ENCODE results near the gene ZNF385C.

ZNF385C gene

DNA sequence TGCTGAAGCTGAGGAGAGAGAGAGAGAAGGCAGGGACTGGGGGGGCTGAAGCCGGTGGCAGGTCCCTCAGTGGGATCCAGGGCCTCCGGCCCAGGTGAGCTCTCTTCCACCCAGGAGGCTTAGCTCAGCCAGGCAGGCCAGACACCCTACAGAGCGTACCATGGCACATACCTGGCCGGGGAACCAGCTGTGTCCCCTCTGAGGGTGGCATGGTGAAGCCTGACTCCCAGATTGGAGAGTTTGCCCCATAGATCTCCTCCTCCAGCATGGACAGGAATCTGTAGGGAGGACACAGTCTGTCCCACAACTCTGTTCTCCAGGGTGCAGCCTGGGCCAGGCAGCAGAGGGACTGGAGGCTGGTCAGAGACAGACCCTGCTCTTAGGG is 19.8 kb upstream of the ZNF385C start:
- DNase-seq (ENCODE audit: low read depth) = no peak
- H3K4me3 ChIP-seq (ENCODE audit: control insufficient read depth, low read depth, low read length) = no peak overlapping the region
- TF ChIP-seq, protein P1, sequence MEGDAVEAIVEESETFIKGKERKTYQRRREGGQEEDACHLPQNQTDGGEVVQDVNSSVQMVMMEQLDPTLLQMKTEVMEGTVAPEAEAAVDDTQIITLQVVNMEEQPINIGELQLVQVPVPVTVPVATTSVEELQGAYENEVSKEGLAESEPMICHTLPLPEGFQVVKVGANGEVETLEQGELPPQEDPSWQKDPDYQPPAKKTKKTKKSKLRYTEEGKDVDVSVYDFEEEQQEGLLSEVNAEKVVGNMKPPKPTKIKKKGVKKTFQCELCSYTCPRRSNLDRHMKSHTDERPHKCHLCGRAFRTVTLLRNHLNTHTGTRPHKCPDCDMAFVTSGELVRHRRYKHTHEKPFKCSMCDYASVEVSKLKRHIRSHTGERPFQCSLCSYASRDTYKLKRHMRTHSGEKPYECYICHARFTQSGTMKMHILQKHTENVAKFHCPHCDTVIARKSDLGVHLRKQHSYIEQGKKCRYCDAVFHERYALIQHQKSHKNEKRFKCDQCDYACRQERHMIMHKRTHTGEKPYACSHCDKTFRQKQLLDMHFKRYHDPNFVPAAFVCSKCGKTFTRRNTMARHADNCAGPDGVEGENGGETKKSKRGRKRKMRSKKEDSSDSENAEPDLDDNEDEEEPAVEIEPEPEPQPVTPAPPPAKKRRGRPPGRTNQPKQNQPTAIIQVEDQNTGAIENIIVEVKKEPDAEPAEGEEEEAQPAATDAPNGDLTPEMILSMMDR (conservative IDR thresholded peaks at IDR 0.05; ENCODE audit: control insufficient read depth, insufficient read depth, low read depth, low read length) = no peak

DNA sequence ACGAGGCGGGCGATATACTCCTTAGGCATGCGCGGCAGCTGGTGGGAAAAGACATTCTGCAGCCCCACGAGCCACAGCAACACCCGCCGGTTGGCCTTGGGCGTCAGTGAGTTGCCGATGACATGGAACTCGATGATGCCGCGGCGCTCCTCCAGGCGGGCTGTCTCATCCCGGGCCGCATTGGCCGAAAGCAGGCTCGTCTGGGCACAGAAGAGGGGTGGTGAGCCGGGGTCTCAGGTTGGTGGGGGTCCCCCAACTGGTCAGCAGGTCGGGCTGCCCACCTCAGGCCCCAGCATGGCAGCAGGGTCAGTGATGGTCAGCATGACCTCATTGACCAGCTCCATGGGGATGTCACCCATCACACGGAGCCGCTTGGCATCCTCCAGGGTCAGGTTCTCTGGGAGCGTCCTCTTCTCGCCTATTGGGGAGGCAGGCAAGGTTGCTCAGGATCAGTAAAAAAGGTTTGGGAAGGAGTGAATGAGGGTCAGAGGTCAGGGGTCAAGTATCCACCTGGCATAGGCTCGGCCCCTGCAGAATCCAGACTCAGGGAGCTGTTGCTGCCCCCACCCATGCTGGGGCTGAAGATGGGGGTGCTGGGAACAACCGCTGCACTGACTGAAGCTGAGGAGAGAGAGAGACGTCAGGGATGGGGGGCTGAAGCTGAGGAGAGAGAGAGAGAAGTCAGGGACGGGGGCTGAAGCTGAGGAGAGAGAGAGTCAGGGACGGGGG is 19.3 kb upstream of the ZNF385C start:
- TF ChIP-seq, protein P1 (conservative IDR thresholded peaks at IDR 0.05; ENCODE audit: control insufficient read depth, insufficient read depth, low read depth, low read length) = no peak
- H3K4me3 ChIP-seq (ENCODE audit: control insufficient read depth, low read depth, low read length) = no peak overlapping the region
- DNase-seq (ENCODE audit: low read depth) = no peak

DNA sequence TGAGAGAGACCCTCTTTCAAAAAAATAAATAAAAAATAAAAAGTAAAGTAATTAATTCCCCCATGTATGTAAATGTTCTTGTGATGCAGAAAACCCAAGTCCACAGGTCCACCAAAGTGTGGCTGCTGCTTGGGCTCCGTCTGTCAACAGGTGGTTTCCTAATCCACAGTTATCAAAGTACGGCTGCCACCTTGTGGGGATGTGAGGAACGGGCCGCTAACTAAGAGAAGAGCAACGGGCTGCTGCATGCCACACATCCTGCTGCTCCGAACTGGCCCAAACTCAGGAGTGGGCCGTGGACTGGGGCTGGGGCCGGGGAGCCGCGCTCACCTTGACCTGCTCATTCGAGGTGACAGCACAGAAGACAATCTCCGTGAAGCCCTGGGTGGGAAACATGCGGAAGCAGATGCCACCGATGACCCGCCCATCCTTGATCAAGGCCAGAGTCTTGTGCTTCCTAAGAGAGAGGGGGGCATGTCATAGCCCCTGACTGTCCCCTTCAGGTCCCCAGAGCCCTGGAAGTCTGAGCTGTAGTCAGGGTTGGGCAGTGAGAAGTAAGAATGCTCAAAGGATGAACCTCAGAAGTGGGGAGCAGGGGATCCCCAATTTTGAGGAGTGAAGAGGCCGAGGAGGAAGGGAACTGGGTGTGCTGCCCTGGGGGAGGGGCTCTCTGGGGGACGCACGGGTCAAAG is 18.6 kb upstream of the ZNF385C start:
- H3K4me3 ChIP-seq (ENCODE audit: control insufficient read depth, low read depth, low read length) = no peak overlapping the region
- TF ChIP-seq, protein P1 (conservative IDR thresholded peaks at IDR 0.05; ENCODE audit: control insufficient read depth, insufficient read depth, low read depth, low read length) = peak; percentile 81
- peak; percentile 79 for DNase-seq (ENCODE audit: low read depth)

DNA sequence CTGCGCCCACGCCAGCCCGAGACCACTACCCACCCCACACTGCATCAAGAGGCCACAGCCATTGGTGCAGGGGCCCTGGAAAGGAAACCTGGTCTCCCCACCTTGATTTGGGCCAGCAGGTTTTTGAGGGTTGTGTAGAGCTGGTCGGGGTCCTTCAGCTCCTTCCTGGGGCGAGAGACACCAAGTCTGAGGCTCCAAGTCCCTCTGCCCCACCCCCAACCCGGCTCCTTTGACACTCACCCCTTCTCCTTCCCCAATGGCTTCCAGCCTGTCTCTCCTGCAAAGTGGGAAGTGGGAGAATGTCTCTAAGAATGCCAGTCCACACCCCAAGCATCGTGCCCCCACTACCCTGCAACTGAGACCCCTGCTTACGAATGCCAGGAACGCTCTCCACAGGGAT is 15.8 kb upstream of the ZNF385C start:
- DNase-seq (ENCODE audit: low read depth) = no peak
- TF ChIP-seq, protein P1 (conservative IDR thresholded peaks at IDR 0.05; ENCODE audit: control insufficient read depth, insufficient read depth, low read depth, low read length) = no peak
- H3K4me3 ChIP-seq (ENCODE audit: control insufficient read depth, low read depth, low read length) = no peak overlapping the region

DNA sequence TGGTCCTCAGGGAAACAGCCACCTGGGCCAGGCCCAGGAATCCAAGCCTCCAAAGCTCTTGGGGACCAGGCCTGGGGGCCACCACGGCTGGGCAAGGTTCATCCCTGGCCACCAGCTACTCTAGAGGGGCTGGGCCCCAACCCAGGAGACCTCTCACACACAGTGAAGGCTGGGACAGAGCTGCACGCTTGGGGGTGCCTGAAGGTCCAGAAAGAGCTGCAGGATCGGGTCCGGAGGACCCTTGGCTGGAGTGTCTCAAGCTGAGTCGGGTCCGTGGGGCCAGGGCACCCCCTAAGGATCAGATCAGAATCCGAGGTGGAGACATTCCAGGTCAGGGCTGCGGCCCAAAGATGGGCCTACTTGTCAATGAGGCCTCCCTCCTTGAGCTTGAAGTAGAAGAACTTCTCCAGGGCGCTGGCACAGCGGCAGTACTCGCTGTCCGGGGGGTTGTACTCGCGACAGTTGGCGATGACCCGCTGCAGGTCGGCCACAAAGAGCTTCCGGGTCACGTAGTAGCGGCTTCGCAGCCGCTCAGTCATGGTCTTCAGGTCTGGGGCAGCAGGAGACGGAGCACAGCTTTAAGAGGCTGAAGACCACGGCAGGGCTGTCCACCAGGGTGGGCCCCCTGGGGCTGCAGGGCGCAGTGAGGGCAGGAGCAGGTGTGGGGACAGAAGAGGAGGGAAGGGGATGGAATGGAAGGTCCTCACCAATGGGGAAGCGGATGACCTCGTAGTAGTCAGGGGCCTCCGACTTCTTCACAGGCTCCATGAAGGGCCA is 15.2 kb upstream of the ZNF385C start:
- DNase-seq (ENCODE audit: low read depth) = no peak
- no peak overlapping the region for H3K4me3 ChIP-seq (ENCODE audit: control insufficient read depth, low read depth, low read length)
- TF ChIP-seq, protein P1 (conservative IDR thresholded peaks at IDR 0.05; ENCODE audit: control insufficient read depth, insufficient read depth, low read depth, low read length) = no peak

DNA sequence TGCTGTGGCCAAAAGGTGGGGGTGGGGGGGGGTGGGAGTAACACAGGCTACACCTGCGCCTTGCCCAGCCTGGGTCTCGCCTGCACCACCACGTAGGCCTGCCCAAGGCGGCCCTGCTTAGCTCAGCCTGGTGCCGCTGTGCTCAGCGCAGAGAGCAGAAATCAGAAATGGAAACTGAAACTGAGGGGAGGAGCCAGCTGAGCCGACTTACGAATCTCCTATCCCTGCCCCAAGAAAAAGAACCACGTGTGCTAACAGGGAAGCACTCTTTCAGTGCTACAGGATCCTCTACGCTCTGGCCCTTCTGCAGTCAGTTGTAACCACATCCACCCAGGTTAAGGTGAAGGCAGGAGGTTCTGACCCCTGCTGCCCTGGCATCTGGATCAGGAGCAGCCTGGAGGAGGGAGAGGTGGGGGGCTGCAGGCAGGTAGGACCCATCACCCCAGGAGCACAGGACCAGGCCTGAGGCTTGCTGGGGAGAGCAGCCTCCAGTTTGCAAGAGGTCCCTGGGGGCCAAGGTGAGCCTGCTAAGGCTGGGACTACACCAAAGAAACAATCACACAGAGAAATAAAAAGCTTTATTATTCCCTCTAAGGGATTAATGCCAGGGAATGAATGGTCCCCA is 14.4 kb upstream of the ZNF385C start, which contains the start of gene DHX58:
TSS of gene DHX58 (minus strand) at position 163 of the 625 bp plus-strand sequence. CDS start 822 bp downstream, outside the sequence.
- H3K4me3 ChIP-seq (ENCODE audit: control insufficient read depth, low read depth, low read length) = peak within 1 kb of the TSS; percentile 49
- DNase-seq (ENCODE audit: low read depth) = peak; percentile 82

More for the DNA sequence above, 14.4 kb upstream of the ZNF385C start, which contains the start of gene DHX58:
- TF ChIP-seq, protein P1 (conservative IDR thresholded peaks at IDR 0.05; ENCODE audit: control insufficient read depth, insufficient read depth, low read depth, low read length) = no peak

Measured in fibroblast of mammary gland (primary cell).